ENCODE measurements around the gene AKNA.

The AKNA gene

DNA sequence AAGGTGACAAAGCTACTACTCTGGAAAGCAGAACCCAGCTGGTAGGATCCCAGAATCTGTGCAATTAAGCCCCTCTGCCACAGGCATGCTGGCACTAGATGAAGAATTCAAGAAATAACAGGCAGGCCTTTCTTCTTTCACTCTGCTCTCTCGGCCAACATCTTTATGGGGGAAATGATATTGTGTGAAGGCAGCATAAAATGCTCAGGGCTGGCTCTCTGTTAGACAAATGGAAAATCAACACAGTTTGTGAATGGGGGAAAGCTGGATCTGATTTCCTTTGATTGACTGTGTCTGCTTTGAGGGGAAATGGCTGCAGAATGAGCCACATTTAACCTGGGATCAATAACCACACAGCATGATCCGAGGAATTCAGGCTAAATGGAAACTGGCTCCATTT is 29.1 kb upstream of the AKNA start:
- no peak for DNase-seq

GRCh38 chr9:114416290-114416689 is 28.5 kb upstream of the AKNA start:
- DNase-seq = no peak

- DNase-seq = no peak
Observed at GRCh38 chr9:114414346-114414745, 26.6 kb upstream of the AKNA start.

DNA sequence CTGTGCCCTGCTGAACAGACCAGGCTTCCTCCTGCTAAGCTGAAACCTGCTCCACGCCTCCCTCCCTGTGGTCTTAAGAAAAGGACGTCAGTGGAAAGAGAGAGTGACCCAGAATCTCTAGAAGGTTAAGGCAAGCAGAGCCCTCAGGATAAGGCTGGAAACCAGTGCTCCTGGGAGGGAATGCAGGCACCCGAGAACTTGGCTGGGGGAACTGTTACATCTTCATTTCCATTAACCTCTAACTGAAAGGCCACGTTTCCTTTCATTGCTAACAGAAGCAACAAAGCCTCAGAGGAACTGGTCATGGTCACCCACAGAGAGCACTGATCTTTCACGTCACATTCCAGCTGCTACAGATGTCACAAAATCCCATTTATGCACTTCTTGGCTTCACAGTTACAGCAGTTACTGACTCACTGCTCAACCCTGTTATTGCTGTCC is 26.1 kb upstream of the AKNA start:
- DNase-seq = no peak

GRCh38 chr9:114412048-114412683 is 24.4 kb upstream of the AKNA start:
- DNase-seq = no peak

DNA sequence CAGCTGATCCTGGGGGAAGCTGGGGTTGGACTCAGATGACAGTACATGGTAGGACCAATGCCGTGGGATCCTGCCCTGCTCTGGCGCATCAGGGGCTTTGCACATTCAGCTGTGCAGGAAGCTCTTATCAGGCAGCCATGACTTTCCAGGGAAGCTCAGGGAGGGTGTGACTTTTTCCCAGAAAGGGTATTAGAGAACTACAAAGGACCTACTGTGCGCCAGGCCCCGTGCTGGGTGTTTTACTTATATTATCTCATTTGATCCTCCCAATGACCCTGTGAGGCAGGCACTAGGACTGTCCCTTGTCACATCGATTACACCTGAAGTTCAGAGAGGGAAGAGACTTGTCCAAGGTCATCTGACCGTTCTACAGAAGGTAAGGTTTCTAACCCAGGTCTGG is 23.7 kb upstream of the AKNA start:
- no peak for DNase-seq

GRCh38 chr9:114410910-114411309 is 23.1 kb upstream of the AKNA start:
- DNase-seq = no peak

DNA sequence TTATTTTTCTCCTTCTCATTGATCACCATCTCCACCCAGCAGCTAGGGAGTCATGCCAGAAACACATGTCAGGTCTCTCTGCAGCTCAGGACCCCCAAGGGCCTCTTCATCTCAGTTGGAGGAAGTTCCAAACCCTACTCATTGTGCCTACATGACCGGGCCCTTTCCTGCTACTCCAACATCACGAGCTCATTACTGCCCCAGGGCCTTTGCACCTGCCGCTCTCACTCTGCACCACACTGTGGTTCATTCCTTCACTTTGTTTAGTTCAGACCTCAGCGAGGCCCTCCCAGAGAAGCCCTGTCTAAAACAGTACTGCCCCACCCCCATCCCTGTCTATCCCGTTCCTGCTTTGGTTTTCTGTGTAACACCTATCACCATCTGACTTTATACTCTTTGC is 22.1 kb upstream of the AKNA start:
- DNase-seq = no peak

GRCh38 chr9:114409103-114409780 is 21.5 kb upstream of the AKNA start:
- DNase-seq = no peak

GRCh38 chr9:114408645-114409044 is 20.9 kb upstream of the AKNA start:
- DNase-seq = no peak

DNA sequence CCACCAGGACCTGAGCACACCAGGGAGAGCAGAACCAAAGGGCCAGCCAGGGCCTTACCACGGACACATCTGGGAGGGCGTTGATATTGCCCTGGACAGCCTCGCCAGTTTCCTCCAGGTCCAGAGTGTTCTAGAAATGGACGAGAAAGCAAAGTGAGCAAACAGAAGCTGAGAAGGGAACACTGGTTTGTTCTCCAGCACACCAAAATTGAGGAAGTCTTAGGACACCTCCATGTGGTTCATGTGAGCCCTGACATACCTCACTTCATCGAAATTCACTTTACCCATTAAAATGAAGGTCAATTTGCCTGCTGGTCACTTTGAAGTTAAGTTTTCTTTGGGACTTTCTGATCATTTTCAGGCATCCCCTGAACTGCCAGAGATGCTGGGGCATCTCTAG is 20.1 kb upstream of the AKNA start:
- no peak for DNase-seq

- no peak for DNase-seq
Observed at GRCh38 chr9:114406441-114406840, 18.7 kb upstream of the AKNA start.

- DNase-seq = peak; percentile 43
Observed at GRCh38 chr9:114405294-114406034, 17.7 kb upstream of the AKNA start.

GRCh38 chr9:114404531-114404930 is 16.7 kb upstream of the AKNA start:
- DNase-seq = no peak

DNA sequence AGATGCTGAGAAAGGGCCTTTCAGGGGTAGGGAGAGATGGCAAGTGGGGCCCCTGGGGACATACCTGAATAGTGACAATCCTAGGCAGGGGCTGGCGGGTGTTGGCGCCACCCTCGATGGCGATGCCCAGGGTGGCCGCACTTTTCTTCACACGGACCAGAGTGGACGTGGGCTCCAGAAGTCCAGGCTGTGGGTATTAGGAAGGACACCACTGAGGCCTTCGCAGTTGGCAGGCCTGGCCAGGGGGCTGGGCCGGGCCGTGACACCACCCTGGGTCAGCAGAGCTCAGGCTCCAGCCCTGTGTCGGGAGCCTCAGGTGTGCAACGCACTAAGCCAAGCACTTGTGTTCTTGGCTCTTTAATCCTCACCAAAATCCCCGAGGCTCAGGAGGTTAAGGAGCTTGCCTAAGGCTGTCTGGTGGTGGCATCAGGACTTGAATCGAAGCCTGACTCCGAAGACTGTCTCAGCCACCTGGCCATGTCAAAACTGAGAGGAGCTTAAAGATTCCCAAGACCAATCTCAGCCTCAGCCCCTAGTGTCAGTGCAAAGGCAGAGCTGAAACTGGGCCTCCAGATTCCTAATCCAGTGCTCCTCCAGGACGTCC is 15.5 kb upstream of the AKNA start:
- no peak for DNase-seq

DNA sequence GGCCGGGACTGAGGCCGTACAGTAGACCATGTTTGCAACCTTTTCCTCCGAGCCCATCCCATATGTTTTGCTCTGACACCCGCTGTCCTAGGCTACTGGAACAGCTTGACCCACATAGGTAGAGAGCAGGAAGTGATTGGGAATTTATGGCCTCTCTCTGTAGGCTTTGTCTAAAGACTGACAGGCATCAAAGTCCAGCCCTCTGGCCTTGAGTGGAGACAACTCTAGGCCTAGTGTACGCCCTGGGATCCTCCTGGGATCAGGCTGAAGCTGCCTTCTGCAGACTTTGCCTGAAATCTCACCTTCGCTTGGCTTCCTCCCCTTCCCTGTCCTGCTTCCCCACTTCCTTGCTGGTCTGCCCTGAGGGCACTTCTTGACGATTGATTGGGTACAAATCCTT is 13.6 kb upstream of the AKNA start:
- no peak for DNase-seq

GRCh38 chr9:114400772-114401171 is 13.0 kb upstream of the AKNA start:
- no peak for DNase-seq

DNA sequence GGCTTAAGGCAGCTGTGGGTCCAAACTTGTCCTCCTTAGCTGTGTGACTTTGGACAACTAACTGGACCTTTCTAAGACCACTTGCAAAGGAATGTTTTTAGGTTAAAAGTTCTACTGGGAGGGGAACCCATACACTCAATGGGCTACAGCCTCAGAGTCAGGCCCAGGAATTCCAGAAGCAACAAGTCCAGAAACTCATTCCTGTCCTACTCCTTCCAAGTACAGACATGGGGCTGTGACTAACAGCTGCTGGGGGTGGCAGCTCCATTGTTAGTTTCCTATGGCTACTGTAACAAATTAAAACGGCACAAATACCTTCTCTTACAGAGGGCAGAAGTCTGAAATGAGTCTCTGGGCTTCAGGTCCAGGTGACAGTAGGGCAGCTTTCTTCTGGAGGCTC is 12.4 kb upstream of the AKNA start:
- no peak for DNase-seq

DNA sequence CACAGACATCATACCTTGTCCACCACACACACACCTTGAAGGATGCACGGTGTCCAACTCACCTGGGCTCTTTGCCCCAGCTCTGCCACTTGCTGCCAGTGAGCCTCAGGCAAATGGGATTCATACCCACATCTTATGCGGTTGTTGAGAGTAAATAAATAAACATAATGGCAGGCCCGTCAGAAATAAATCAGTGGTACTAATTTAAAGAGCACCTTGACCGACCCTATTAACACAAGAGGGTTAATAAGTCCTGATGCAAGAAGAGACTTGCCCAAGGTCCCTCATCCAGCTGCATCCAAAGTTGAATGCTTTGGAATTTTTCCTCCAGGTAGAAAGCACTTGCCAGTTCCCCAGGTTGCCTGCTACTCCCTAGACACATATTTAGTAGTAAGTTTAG is 11.6 kb upstream of the AKNA start:
- DNase-seq = no peak

- peak; percentile 85 for DNase-seq
Observed at GRCh38 chr9:114397848-114398605, 10.2 kb upstream of the AKNA start.

- no peak for DNase-seq
Observed at GRCh38 chr9:114397219-114397847, 9.6 kb upstream of the AKNA start.

- no peak for DNase-seq
Observed at GRCh38 chr9:114396558-114397218, 8.9 kb upstream of the AKNA start.

Measured in NCI-H2029 treated with DMSO at 0.1 percent for 48 hours (cell line).